IMR-90 (cell line): Measurements from ENCODE around the gene PKP4.

Experiments
- BHLHE40 ChIP-seq: fragments of 150-350 bp; IDR thresholded peaks from 2 replicates; pipeline ENCODE4 v1.6.1; 2016; ENCODE audit warnings: mild to moderate bottlenecking, low read depth, low read length
- CEBPB ChIP-seq: IDR thresholded peaks from 2 replicates; pipeline ENCODE4 v1.6.1; 2012; ENCODE audit warnings: low read depth, low read length, improper control_type of control experiment
- CHD1 ChIP-seq: IDR thresholded peaks from 2 replicates; pipeline ENCODE4 v1.6.1; 2012; ENCODE audit warnings: low read depth, low read length, improper control_type of control experiment
- FOS ChIP-seq: fragments of 150-350 bp; IDR thresholded peaks from 2 replicates; pipeline ENCODE4 v1.6.1; 2016; ENCODE audit warnings: low read depth, low read length
- MAFK ChIP-seq: IDR thresholded peaks from 2 replicates; pipeline ENCODE4 v1.6.1; 2012; ENCODE audit warnings: low read depth, low read length, improper control_type of control experiment
- MAZ ChIP-seq: IDR thresholded peaks from 2 replicates; pipeline ENCODE4 v1.6.1; 2012; ENCODE audit warnings: low read depth, mild to moderate bottlenecking, low read length, improper control_type of control experiment, moderate library complexity, borderline replicate concordance
- MXI1 ChIP-seq: IDR thresholded peaks from 2 replicates; pipeline ENCODE4 v1.6.1; 2012; ENCODE audit warnings: low read depth, mild to moderate bottlenecking, low read length, moderate library complexity, borderline replicate concordance
- POLR2A ChIP-seq: IDR thresholded peaks from 2 replicates; pipeline ENCODE4 v1.6.1; 2012; ENCODE audit warnings: mild to moderate bottlenecking, low read depth, low read length
- RAD21 ChIP-seq: IDR thresholded peaks from 2 replicates; pipeline ENCODE4 v1.6.1; 2012; ENCODE audit warnings: low read length, improper control_type of control experiment
- RCOR1 ChIP-seq: IDR thresholded peaks from 2 replicates; pipeline ENCODE4 v1.6.1; 2012; ENCODE audit warnings: mild to moderate bottlenecking, low read length, improper control_type of control experiment; ENCODE audit not compliant: insufficient replicate concordance
- RFX5 ChIP-seq: IDR thresholded peaks from 2 replicates; pipeline ENCODE4 v1.8.0; 2012; ENCODE audit warnings: low read depth, mild to moderate bottlenecking, low read length, moderate library complexity
- TF ChIP-seq, protein P1 (sequence below): fragments of 150-350 bp; IDR thresholded peaks from 2 replicates; pipeline ENCODE4 v1.6.1; 2017; ENCODE audit warnings: mild to moderate bottlenecking, antibody characterized with exemption, low read length, low read depth
- TF ChIP-seq, protein P2 (sequence below): conservative IDR thresholded peaks from 2 replicates; pipeline ENCODE4 v1.5.1; 2012; ENCODE audit warnings: mild to moderate bottlenecking, low read depth, low read length, improper control_type of control experiment

- TF ChIP-seq, protein P1, sequence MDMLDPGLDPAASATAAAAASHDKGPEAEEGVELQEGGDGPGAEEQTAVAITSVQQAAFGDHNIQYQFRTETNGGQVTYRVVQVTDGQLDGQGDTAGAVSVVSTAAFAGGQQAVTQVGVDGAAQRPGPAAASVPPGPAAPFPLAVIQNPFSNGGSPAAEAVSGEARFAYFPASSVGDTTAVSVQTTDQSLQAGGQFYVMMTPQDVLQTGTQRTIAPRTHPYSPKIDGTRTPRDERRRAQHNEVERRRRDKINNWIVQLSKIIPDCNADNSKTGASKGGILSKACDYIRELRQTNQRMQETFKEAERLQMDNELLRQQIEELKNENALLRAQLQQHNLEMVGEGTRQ = no peak
- TF ChIP-seq, protein P2, sequence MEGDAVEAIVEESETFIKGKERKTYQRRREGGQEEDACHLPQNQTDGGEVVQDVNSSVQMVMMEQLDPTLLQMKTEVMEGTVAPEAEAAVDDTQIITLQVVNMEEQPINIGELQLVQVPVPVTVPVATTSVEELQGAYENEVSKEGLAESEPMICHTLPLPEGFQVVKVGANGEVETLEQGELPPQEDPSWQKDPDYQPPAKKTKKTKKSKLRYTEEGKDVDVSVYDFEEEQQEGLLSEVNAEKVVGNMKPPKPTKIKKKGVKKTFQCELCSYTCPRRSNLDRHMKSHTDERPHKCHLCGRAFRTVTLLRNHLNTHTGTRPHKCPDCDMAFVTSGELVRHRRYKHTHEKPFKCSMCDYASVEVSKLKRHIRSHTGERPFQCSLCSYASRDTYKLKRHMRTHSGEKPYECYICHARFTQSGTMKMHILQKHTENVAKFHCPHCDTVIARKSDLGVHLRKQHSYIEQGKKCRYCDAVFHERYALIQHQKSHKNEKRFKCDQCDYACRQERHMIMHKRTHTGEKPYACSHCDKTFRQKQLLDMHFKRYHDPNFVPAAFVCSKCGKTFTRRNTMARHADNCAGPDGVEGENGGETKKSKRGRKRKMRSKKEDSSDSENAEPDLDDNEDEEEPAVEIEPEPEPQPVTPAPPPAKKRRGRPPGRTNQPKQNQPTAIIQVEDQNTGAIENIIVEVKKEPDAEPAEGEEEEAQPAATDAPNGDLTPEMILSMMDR = no peak
- TF ChIP-seq CEBPB (no peak), POLR2A (no peak), MAZ (no peak), RAD21 (no peak), CHD1 (no peak), RCOR1 (no peak), BHLHE40 (no peak), MXI1 (no peak), RFX5 (no peak), FOS (no peak), MAFK (no peak)
Observed at GRCh38 chr2:158482594-158482993, 25.8 kb downstream of the PKP4 start.
